Superior temporal gyrus (tissue), 1 donor: Measurements from ENCODE around the gene KRTAP9-9.
"Not testable (repeated sequence)": the region's sequence is repeated elsewhere in the genome, so short reads cannot be mapped to it uniquely, and the experiment has no call there.

Source experiments
- DNase-seq: peaks from one replicate; pipeline ENCODE4 v3.0.0-alpha.2; 2016; ENCODE audit errors: extremely low spot score

KRTAP9-9 gene

DNA sequence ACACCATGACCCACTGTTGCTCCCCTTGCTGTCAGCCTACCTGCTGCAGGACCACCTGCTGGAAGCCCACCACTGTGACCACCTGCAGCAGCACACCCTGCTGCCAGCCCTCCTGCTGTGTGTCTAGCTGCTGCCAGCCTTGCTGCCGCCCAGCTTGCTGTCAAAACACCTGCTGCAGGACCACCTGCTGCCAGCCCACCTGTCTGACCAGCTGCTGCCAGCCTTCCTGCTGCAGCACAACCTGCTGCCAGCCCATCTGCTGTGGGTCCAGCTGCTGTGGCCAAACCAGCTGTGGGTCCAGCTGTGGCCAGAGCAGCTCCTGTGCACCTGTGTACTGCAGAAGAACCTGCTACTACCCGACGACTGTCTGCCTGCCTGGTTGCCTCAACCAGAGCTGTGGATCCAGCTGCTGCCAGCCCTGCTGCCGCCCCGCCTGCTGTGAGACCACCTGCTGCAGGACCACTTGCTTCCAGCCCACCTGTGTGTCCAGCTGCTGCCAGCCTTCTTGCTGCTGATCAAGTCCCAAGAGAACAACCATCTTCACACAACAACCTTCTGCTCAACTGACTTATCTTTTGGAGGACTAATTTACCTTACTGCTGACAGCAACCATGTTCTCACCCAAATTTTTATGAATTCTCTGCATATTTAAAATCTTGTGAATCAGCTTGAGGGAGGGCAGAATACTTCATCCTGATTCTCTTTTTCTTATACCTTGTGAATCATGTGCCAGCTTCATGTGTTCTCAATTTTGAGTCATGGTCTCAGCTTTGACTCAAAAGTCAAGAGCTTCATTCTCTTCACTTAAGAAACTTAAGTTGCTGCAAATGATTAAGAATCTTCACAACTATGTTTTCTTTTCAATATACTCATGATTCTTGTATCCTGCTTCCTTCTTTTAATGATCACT is at the start of gene KRTAP9-9:
TSS of gene KRTAP9-9 (plus strand) at position 4 of the 910 bp plus-strand sequence.
- DNase-seq: peak; percentile 2

DNA sequence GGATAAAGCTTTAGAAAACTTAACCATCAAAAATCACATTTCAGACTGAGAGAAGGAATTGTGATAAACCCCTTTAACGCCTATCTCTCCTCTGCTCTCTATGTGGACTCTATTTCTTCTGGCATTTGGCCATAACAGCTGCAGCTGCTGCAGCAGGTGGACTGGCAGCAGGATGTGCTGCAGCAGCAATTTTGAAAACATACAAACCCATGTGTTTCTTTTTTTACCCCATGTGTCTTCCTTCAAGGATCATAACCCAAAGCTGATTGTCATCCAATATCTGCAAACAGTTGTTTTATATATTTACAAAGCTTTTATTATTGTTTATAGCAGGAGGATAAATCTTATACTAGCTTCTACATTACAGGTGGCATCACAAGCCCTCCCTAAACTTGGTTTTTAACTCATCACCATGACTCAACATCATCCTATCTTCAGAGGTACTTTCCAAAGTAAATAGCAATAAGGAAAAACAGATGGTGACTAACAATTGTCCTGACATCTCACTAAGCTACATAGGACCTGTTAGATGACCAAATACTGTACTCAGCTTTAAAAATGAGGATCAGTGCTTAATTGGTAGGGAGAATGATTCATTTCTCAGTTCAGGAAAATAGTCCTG is 43.2 kb upstream of the KRTAP9-9 start:
- DNase-seq: no peak

GRCh38 chr17:41212524-41213169 is 42.5 kb upstream of the KRTAP9-9 start:
- DNase-seq: no peak

DNA sequence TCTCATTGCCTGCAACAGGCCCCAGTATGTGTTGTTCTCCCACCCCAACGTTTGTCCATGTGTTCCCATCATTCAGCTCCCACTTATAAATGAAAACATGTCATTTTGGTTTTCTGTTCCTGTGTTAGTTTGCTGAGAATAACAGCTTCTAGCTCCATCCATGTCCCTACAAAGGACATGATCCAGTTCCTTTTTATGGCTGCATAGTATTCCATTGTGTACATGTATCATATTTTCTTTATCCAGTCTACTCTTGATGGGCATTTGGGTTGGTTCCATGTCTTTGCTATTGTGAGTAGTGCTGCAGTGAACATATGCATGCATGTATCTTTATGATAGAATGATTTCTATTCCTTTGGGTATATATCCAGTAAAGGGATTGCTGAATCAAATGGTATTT is 39.5 kb upstream of the KRTAP9-9 start:
- no peak for DNase-seq

DNA sequence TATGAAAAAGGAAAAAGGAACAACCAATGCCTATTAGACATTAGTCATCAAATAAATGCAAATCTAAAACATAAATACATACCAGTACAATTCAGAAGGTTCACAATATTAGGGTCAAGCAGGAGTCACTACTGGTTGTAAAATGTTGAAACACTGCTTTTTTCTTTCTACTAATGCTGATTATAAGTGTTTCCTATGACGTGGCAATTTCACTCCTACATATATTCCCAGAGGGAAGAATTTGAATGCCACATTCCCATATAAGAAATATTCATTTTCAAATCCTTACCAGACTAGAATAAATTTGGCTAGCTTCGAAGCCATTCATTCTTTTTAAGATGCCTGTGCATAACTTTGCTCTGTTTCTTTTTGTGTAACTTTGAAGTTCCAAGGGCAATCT is 31.4 kb upstream of the KRTAP9-9 start:
- no peak for DNase-seq

DNA sequence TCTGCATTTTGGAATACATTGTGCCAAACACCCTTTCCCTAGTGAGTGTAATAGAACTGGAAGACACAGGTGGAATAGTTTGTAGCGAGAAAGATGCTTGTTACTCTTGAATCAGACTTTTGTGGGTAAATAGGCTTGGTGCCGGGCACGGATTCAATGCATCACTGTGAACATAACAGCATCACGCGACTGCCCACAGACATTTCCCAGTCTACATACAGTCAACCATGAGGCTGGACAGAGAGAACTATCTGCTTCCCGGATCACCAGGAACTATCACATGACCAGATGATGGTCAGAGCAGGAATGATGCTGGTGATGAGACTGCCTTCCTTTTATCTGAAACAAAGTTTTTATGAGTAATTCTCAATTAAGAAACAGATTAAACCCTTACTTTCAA is 29.1 kb upstream of the KRTAP9-9 start:
- DNase-seq: no peak

GRCh38 chr17:41226598-41227095 is 28.5 kb upstream of the KRTAP9-9 start, which contains the start of gene KRTAP9-2:
KRTAP9-2 (plus strand) TSS chr17:41226648; CDS start chr17:41226655, 7 bp downstream.
- DNase-seq: not testable (repeated sequence)

- DNase-seq: no peak
Measured at GRCh38 chr17:41230094-41230493, 25.1 kb upstream of the KRTAP9-9 start.

- DNase-seq: no peak
Measured at GRCh38 chr17:41231731-41232130, 23.5 kb upstream of the KRTAP9-9 start.

DNA sequence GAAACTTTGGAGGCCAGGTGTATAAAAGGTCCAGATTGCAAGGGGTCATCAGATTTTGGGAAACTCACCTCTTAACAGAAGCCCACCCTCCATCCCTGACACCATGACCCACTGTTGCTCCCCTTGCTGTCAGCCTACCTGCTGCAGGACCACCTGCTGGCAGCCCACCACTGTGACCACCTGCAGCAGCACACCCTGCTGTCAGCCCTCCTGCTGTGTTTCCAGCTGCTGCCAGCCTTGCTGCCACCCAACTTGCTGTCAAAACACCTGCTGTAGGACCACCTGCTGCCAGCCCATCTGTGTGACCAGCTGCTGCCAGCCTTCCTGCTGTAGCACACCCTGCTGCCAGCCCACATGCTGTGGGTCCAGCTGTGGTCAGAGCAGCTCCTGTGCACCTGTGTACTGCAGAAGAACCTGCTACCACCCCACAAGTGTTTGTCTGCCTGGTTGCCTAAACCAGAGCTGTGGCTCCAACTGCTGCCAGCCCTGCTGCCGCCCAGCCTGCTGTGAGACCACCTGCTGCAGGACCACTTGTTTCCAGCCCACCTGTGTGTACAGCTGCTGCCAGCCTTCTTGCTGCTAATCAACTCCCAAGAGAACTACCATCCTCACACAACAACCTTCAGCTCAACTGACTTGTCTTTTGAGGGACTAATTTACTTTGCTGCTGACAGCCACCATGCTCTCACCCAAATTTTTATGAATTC is 22.6 kb upstream of the KRTAP9-9 start, which contains the start of gene KRTAP9-3:
TSS of gene KRTAP9-3 (plus strand) at position 51 of the 707 bp plus-strand sequence. CDS start at position 104, 53 bp downstream.
- DNase-seq: not testable (repeated sequence)

- DNase-seq: not testable (repeated sequence)
Measured at GRCh38 chr17:41237116-41237515, 18.1 kb upstream of the KRTAP9-9 start.

- not testable (repeated sequence) for DNase-seq
Measured at GRCh38 chr17:41237949-41238437, 17.2 kb upstream of the KRTAP9-9 start, which contains the start of gene KRTAP9-8. KRTAP9-8 (plus strand) TSS chr17:41237999; CDS start chr17:41238052, 53 bp downstream.

DNA sequence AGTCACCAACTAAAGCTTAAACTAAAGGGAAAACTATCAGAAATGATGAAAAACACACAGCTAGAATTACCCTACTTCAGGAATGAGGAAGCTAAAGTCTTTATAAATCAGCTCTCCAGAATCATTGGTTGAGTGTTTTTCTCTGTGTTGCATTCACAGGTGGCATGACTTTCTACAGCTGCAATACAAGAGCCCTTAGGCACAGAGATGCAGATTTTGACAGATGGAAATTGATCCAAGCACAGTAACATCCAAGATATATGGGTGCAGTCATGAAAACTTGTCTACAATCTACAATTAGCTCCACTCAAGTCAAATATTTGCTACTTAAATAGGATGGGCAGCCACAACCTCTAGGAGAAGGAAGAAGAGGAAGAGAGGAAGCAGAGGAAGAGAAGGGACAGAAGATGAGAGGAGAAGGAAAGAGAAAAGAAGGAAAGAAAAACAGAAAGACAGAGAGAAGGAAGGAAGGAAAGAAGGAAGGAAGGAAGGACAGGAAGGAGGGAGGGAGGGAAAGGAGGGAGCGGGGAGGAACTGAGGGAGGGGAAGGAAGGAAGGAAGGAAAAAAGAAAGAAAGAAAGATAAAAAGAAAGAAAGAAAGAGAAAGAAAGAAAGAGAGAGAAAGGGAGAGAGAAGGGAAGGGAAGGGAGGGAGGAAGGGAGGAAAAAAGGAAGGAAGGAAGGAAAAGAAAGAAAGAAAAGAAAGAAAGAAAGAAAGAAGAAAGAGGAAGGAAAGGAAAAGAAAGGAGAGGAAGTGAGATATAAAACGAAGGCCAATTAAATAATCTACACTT is 8.0 kb upstream of the KRTAP9-9 start:
- not testable (repeated sequence) for DNase-seq

- DNase-seq: not testable (repeated sequence)
Measured at GRCh38 chr17:41249637-41250240, 5.4 kb upstream of the KRTAP9-9 start, which contains the start of gene KRTAP9-4. KRTAP9-4 (plus strand) TSS chr17:41249687; CDS start chr17:41249721, 34 bp downstream.

DNA sequence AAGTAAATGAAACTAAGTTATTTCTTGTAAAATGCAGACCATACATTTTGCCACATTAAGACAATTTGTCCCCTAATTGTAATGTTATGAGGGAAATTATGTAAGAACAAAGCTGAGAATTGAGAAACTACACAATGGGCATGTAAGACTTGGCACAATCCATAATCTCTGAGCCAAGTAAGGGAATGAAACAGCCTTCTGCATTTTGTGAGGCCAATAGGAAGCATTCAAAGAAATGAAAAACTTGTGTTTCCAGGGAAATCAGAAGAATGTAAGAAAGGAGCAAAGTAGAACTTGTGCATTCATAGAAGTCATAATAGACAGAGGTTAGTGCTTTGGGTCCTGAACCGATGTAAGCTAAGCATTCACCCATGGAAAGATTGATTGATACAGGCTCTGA is 3.9 kb upstream of the KRTAP9-9 start:
- DNase-seq: peak; percentile 7

GRCh38 chr17:41254861-41255260 is 323 bp upstream of the KRTAP9-9 start:
- DNase-seq: peak; percentile 0

- no peak for DNase-seq
Measured at GRCh38 chr17:41256291-41256685, 1.1 kb downstream of the KRTAP9-9 start.

DNA sequence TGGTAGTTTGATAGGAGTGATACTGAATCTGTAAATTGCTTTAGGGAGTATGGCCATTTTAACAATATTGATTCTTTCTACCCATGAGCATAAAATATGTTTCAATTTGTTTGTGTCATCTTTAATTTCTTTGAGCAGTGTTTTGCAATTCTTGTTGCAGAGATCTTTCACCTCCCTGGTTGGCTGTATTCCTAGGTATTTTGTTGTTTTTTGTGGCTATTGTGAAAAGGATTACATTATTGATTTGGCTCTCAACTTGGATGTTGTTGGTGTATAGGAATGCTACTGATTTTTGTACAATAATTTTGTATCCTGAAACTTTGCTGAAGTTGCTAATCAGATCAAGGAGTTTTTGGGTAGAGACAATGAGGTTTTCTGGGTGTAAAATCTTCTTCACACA is 3.2 kb downstream of the KRTAP9-9 start:
- DNase-seq: peak; percentile 0

DNA sequence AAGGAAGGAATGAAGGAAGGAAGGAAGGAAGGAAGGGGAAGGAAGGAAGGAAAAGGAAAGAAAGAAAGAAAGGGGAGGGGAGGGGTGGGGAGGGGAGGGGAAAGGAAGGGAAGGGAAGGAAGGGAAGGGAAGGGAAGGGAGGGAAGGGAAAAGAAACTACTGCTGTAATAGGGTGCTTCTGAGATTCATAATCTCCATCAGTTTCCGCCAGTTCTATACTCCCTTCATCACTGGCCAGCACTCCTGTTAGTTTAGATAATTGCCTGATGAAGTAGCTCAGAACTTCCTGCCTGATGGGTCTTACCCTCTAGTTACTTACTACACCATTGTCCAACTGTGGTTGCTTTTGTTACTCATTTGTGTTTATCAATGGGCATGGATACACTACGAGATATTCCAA is 8.0 kb downstream of the KRTAP9-9 start:
- DNase-seq: peak; percentile 0

GRCh38 chr17:41264599-41264998 is 9.4 kb downstream of the KRTAP9-9 start:
- DNase-seq: peak; percentile 1
